Fibroblast of mammary gland (primary cell): ENCODE results near the gene AGPAT4.

Experiments
- DNase-seq: peaks from one replicate; pipeline ENCODE4 v3.0.0-alpha.2; 2010; ENCODE audit warnings: low read depth
- H3K4me3 ChIP-seq: 2 replicates; pipeline ENCODE4 v1.5.1; 2011; ENCODE audit warnings: low read depth, mild to moderate bottlenecking, low read length, moderate library complexity; ENCODE audit not compliant: control insufficient read depth
- TF ChIP-seq, protein P1 (sequence below): conservative IDR thresholded peaks from 2 replicates; pipeline ENCODE4 v1.5.1; 2011; ENCODE audit warnings: low read depth, low read length, inconsistent platforms; ENCODE audit not compliant: control insufficient read depth, insufficient read depth

The AGPAT4 gene

GRCh38 chr6:161271343-161272030 is 2.4 kb downstream of the AGPAT4 start:
- H3K4me3 ChIP-seq = no peak overlapping the region
- TF ChIP-seq, protein P1, sequence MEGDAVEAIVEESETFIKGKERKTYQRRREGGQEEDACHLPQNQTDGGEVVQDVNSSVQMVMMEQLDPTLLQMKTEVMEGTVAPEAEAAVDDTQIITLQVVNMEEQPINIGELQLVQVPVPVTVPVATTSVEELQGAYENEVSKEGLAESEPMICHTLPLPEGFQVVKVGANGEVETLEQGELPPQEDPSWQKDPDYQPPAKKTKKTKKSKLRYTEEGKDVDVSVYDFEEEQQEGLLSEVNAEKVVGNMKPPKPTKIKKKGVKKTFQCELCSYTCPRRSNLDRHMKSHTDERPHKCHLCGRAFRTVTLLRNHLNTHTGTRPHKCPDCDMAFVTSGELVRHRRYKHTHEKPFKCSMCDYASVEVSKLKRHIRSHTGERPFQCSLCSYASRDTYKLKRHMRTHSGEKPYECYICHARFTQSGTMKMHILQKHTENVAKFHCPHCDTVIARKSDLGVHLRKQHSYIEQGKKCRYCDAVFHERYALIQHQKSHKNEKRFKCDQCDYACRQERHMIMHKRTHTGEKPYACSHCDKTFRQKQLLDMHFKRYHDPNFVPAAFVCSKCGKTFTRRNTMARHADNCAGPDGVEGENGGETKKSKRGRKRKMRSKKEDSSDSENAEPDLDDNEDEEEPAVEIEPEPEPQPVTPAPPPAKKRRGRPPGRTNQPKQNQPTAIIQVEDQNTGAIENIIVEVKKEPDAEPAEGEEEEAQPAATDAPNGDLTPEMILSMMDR = no peak
- no peak for DNase-seq

DNA sequence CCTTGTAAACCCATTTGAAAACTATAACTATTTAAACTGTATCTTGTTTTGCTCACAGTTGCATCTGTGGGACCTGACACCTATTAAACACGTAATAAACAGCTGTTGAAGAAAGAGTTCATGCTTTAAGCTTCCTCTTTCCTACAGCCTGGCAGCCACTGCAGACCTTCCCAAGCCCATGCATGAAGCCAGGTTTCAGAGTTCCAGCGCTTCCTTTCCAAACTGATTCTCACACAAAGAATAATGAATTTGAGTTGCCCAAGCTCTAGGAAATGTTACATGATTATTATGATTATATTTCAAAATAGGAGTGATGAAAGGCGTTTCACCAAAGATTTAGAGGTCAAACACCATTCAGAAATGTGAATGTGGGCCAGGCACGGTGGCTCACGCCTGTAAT is 3.7 kb downstream of the AGPAT4 start:
- DNase-seq = no peak
- TF ChIP-seq, protein P1 = no peak
- no peak overlapping the region for H3K4me3 ChIP-seq

DNA sequence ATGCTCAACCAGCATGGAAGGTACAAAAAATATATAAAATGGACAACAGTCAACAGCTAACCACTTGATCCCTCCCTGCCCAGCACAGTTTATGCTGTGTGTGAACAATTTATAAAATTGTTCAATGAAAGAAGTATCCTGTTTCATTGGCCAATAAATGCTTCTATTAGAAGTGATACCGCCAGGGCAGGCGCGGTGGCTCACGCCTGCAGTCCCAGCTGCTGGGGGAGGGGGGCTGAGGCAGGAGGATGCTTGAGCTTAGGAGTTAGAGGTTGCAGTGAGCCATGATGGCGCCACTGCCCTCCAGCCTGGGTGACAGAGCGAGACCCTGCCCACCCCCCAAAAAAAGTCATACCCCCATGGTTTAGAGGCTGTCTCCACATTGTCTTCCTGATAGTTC is 4.6 kb downstream of the AGPAT4 start:
- no peak for DNase-seq
- H3K4me3 ChIP-seq = no peak overlapping the region
- TF ChIP-seq, protein P1 = no peak

DNA sequence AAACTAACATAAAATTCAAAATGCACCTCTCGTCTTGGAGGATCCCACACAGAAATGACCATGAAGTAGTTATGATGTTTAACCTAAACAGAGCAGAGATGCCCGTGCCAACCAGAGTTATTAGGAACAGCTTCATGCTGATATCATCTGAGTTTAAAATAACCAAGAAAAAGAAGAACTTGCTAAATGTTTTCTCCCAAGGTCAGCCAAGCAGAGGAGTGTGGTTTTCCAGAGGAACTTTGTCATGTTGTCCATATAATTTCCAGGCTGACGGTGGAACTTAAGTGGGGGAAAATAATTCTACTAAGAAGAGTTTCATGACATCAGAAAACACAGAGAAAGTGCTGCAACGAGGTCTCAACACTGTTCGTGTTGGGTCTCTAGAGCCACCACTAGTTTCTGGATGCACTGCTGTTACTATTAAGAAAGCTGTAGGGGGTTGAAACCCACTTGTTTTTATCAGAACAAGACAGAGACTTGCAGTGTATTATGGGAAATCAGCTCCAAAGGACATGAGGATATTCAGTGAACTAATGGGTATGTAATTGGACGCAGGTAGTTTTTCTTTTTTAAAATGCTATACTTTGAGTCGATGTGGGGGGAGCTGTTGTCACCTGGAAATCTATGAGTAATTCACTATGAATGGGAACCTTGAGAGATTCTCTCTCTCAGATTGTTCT is 5.2 kb downstream of the AGPAT4 start:
- DNase-seq = no peak
- TF ChIP-seq, protein P1 = no peak
- no peak overlapping the region for H3K4me3 ChIP-seq

DNA sequence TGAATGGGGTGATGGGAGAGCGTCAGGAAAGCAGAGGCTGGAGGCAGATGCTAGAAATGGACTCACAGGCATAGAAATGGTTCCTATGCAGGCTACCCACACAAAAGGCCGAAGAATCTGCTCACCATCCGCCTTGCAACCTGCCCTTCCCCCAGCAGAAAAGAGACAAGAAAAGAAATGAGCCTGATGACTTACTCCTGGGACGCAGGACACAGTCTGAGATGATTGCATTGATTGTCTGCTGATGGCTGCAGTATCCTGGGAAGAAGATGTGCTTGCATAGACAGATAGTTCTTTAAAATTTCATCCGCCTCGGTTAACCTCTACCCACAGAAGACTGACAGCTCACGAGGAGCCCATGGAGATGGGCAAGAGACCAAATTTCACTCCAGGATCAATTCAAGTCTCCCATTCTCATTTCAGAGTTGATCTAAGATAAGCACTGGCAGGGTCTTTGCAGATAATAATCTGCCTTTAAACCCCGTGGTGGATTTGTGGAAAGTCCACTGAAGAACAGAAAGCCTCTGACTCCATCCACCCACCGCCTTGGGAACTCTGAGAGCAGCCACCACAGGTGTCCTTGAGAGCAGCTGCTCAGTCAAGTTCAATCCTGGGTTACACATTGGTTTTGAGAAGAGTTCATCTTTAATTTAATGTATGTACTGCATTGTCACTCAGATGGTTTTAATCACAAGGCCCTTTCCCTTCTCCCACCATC is 7.2 kb downstream of the AGPAT4 start:
- TF ChIP-seq, protein P1 = no peak
- no peak for DNase-seq

GRCh38 chr6:161265975-161266374 is 7.9 kb downstream of the AGPAT4 start:
- TF ChIP-seq, protein P1 = no peak
- no peak for DNase-seq

More for the DNA sequence above, 7.2 kb downstream of the AGPAT4 start:
- no peak overlapping the region for H3K4me3 ChIP-seq

More at GRCh38 chr6:161265975-161266374, 7.9 kb downstream of the AGPAT4 start:
- no peak overlapping the region for H3K4me3 ChIP-seq
